ES-I3 (cell line): Measurements from ENCODE around the gene CEP85L.

Source experiments
- H3K36me3 ChIP-seq: 2 replicates; pipeline ENCODE4 v1.6.1; 2013; ENCODE audit warnings: mild to moderate bottlenecking, low read length, control low read depth, moderate library complexity; ENCODE audit not compliant: insufficient read depth
- H3K4me1 ChIP-seq: 2 replicates; pipeline ENCODE4 v1.6.1; 2013; ENCODE audit warnings: mild to moderate bottlenecking, control low read depth, low read length; ENCODE audit not compliant: insufficient read depth
- H3K9ac ChIP-seq: 2 replicates; pipeline ENCODE4 v1.6.1; 2013; ENCODE audit warnings: low read depth, mild to moderate bottlenecking, low read length, moderate library complexity
- H3K9me3 ChIP-seq: 2 replicates; pipeline ENCODE4 v1.6.1; 2013; ENCODE audit warnings: mild to moderate bottlenecking, low read length, moderate library complexity; ENCODE audit not compliant: control insufficient read depth, insufficient read depth

CEP85L gene

DNA sequence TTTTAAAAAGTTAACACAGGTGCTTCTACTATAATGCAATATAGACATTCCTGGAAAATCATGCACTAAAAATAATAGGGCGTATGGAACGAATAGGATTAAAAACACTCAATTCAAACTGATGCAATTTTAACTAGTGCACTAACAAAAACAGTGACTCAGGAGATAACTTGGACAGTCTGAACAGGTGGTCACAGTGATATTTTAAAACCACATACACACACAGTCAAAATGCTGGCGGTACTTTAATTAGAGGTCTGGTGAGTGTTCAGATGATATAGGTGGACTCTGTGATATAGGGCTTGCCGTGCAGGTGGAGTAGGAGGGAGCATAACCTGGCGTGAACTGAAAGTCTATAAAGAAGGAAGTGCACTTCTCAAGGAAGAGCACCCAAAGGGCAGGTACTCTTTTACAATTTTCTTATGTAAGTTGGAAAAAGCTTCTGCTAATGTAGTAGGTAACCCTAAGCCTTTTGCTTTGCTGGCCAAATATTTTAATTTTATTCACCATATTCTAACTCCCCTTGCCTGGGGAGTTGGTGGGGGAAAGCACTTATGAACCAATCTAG, 145.2 kb downstream of the CEP85L start:
- Histone ChIP-seq H3K9me3 (0 out of 2 replicates have a peak, but pooled peaks cover 3% of the 10 kb centered on the region), H3K36me3 (no peaks in the 10 kb centered on the region), H3K4me1 (no peaks in the 10 kb centered on the region), H3K9ac (no peak overlapping the region)

DNA sequence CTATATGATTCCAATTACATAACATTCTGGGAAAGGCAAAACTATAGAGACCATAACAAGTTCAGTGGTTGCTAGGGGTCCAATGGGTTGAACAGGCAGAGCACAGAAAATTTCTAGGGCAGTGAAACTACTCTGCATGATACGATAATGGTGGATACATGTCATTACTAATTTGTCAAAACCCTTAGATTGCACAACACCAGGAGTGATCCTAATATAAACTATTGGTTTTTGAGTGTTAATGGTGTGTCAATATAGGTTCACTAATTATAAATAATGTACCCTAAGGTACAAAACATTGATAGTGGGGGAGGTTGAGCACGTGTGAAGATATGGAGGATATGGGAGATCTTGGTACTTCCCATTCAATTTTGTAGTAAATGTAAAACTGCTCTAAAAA, 145.7 kb downstream of the CEP85L start:
- H3K9me3 ChIP-seq = 0 out of 2 replicates have a peak, but pooled peaks cover 3% of the 10 kb centered on the region
- no peaks in the 10 kb centered on the region for H3K36me3 ChIP-seq
- H3K4me1 ChIP-seq = no peaks in the 10 kb centered on the region
- no peak overlapping the region for H3K9ac ChIP-seq

DNA sequence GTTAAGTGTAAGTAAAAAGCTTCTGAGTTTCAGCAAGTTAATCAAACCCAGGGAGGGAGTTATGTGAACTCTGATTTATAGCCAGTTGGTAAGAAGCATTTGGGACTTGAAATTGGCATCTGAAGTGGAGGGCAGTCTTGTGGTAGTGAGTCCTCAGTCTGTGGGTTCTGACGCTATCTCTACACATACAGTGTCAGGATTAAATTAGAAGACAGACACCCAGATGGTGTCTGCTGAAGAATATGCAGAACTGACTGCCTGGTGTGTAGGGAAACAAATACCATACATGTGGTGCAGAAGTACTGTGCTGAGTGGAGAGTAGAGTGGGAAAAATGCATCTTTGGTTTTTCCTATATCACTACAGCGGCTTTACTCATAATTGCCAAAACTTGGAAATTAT, 146.8 kb downstream of the CEP85L start:
- Histone ChIP-seq H3K9me3 (0 out of 2 replicates have a peak, but pooled peaks cover 3% of the 10 kb centered on the region), H3K9ac (no peak overlapping the region), H3K36me3 (no peaks in the 10 kb centered on the region)

DNA sequence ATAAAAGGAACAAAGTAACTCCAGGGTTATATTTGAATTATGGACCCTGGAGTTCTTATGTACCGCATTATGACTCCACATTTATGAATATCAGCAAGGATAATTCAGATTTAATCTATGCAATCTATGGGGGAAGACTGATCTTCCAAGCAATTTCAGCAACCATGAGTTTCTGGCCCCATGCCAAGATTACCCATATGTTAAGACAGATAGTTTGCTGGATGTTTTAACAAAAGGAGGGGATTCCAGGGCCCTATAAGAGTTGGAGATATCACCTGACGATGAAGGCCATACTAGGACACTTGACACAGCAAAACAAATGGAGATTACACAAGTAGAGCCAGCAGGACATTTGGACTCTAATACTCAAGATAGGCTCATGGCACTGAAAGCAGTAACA, 149.2 kb downstream of the CEP85L start:
- 0 out of 2 replicates have a peak, but pooled peaks cover 3% of the 10 kb centered on the region for H3K9me3 ChIP-seq
- H3K9ac ChIP-seq = no peak overlapping the region
- no peaks in the 10 kb centered on the region for H3K4me1 ChIP-seq
- H3K36me3 ChIP-seq = no peaks in the 10 kb centered on the region; the same call in 1 of the 2 replicates

More for the DNA sequence above, 146.8 kb downstream of the CEP85L start:
- H3K4me1 ChIP-seq = no peaks in the 10 kb centered on the region

DNA sequence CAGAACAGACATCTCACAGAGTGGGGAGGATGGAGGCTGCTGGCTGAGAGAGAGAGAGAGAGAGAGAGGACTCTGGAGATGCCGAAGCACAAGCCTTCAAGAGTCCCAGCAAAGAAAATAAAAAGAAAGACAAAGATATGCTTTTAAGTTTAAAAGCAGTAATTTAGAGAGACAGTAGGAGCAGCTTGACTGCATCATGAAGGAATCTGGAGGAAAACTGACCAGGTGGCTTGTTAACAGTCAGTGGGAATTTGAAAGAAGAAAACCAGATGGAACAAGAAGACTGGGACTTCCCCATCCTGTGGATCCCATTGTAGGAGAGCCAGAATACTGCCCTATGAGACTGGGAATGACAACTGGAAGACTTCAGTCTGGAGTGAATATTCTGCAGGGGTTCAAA, 149.6 kb downstream of the CEP85L start:
- Histone ChIP-seq H3K9me3 (0 out of 2 replicates have a peak, but pooled peaks cover 3% of the 10 kb centered on the region), H3K4me1 (no peaks in the 10 kb centered on the region), H3K9ac (no peak overlapping the region), H3K36me3 (no peaks in the 10 kb centered on the region; the same call in 1 of the 2 replicates)

DNA sequence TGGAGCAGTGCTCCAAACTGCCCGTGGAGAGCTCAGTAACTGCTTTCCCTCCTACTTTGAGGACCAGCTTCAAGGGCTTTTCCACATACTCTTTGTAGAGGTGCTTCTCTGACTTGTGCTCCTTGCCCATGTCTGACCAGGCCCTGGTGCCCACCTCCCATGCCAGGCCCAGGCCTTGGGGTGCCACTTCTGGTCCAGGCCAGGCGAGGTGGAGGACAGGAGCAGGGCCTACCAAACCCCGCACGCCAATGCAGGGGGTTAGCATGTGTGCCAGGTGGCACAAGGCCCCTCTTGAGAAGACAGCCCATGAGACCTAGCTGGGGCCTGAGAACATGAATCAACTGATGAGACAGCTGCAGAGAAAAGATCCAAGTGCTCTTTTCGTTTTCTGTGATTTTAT, 150.3 kb downstream of the CEP85L start:
- Histone ChIP-seq H3K36me3 (no peaks in the 10 kb centered on the region; the same call in 1 of the 2 replicates), H3K9me3 (0 out of 2 replicates have a peak, but pooled peaks cover 3% of the 10 kb centered on the region), H3K4me1 (no peaks in the 10 kb centered on the region), H3K9ac (no peak overlapping the region)

DNA sequence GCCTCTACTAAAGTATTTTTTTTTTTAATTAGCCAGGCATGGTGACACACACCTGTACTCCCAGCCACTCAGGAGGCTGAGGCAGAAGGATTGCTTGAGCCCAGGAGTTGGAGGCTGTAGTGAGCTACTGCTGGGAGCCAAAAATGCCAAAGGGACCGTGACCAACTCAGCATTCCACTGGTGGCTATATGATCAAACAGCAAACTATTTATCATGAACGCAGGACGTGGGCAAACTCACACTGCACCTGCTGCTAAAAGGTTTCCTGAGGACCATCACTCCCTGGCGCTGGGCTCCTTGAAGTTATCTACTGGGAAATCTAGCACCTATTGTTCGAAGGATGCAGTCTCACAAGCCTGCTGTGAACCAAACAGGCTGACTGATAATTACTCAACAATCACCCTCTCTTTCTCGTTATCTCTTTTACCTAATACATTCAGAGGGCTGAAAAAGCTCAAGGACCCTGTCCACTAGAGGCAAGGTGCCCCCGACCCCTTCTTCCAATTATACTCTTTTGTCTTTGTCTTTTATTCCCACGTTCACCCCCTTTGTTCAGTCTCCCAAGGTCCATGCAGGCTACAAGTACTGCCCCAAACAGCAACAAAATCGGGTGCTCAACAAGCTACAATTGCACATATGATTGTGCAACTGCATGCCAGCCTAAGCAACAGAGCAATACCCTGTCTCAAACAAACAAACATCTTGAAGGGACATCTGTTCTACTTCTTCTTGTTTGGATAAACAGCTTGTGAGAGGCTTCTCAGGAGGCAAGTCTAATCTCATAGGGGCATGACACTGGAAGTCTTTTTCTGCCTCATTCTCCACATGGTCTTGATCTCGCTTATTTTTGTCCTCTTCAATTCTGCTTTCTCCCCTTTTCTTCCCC, 151.0 kb downstream of the CEP85L start:
- H3K36me3 ChIP-seq = no peaks in the 10 kb centered on the region; the same call in 1 of the 2 replicates
- H3K4me1 ChIP-seq = no peaks in the 10 kb centered on the region
- no peak overlapping the region for H3K9ac ChIP-seq
- 0 out of 2 replicates have a peak, but pooled peaks cover 3% of the 10 kb centered on the region for H3K9me3 ChIP-seq

DNA sequence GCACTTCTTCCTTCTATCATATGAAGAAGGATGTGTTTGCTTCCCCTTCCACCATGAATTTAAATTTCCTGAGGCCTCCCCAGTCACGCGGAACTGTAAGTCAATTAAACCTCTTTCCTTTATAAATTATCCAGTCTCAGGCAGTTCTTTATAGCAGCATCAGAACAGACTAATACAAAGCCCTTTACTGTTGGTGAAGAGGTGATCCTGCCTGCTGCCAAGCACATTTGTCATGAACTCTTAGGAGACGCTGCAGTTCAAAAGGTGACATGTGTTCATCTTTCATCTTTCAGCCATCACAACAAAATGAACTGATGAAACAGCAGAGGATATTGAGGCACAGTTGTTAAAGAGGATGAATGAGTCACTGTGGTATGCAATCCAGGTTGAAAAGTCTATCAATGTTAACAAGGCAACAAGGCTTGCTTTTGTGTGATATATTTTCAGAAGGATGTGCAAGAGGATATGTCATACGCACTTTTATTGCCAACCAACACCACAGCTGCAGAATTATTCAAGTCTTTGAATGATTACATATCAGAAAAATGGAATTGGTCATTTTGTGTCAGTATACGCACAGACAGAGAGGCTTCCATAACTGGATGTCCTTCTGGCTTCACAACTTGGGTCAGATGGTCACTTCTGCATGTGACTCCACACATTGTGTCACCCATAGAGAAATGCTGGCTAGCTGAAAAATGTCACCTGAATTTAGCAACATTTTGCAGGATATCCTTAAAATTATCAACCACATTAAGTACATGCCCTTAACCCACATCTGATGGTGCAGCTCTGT, 155.7 kb downstream of the CEP85L start:
- Histone ChIP-seq H3K36me3 (no peaks in the 10 kb centered on the region; the same call in 1 of the 2 replicates), H3K9me3 (no peaks in the 10 kb centered on the region), H3K4me1 (no peaks in the 10 kb centered on the region), H3K9ac (no peak overlapping the region)

DNA sequence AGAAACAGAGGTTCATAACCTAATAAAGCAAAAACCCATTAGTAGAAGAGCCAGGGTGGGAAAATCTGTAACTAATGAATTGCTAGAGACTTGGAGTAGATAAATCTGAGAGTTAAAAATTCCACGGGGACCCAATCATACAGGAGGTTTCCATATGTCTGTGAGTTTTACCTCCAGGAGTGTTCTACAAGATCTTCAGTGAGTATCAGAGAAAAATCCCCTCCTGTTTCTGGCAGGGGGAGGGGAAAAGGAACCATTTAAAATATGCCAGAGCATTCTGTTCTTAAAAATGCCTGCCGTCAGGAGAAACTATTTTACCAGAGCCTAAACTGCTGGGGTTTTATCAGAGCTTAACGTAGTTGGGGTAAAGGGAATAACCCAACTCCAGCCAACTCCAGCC, 157.3 kb downstream of the CEP85L start:
- H3K36me3 ChIP-seq = no peaks in the 10 kb centered on the region; the same call in 1 of the 2 replicates

DNA sequence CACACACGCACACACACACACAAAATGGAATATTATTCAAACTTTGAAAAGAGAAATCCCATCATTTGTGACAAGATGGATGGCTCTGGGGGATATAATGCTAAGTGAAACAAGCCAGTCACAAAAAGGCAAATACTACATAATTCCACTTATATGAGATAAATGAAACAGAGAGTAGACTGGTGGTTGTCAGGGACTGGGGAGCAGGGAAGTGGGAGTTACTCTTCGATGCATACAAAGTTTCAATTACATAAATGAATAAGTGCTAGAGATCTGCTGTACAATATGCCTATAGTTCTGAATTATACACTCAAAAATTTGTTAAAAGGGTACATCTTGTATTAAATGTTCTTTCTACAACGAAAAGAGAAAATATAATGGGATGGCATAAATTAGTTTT, 161.4 kb downstream of the CEP85L start:
- Histone ChIP-seq H3K36me3 (no peaks in the 10 kb centered on the region), H3K9me3 (no peaks in the 10 kb centered on the region), H3K9ac (no peak overlapping the region), H3K4me1 (no peaks in the 10 kb centered on the region)

More for the DNA sequence above, 157.3 kb downstream of the CEP85L start:
- H3K4me1 ChIP-seq = no peaks in the 10 kb centered on the region
- no peaks in the 10 kb centered on the region for H3K9me3 ChIP-seq
- H3K9ac ChIP-seq = no peak overlapping the region

DNA sequence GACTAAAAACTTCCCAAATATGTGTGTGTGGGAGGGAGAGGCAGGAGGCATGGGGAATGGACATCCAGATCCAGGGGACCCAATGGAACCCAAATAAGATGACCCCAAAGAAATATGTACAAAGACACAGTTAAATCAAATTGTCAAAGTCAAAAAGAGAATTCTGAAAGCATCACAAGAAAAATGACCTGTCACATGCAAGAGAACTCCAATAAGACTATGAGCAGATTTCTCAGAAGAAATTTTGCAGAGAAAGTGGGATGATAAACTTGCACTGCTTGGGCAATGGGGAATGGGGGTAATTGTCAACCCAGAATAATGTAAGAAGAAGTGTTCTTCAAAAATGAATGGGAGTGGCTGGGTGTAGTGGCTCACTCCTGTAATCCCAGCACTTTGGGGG, 162.8 kb downstream of the CEP85L start:
- no peaks in the 10 kb centered on the region for H3K4me1 ChIP-seq
- no peak overlapping the region for H3K9ac ChIP-seq
- no peaks in the 10 kb centered on the region for H3K9me3 ChIP-seq
- H3K36me3 ChIP-seq = no peaks in the 10 kb centered on the region

DNA sequence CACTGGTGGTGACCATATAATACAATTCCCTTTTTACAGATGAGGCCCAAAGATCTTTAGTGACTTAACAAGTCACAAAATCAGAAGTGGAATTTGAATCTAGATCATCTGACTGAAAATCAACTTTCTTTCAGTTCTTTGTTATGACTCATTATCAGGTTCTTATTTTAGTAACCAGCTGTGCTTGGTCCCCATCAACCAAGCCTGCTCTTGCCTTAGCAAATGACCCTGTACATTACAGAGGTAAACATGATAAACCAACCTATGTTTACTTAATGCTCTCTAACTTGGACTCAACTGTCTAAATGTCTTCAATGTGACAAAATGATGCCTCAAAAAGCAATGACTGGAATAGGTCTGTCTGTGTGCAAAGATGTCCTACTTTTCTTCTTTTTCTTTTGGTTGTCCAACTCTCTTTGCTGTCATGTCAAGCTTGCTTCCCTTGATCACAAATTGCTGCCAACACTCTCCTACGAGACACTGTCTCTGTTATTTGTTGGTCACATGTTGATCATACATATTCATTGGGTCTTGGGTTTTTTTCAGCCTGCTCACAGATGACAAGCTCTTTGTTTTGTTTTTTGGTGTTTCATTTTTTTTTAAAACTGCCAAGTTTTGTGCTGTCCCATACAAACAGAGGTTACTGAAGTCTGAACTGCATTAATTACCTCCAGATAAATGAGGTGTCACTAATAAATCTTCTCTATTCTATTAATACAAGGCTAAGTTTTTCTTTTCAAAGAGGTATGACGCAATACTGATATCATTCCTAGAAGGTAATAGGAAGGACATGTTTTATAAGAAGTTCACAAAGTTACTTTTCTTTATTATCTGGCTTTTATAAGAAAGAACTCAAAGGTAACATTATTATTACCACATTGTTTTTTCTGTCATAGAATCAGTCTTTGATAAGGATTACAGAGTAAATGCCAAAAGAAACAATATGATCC, 165.5 kb downstream of the CEP85L start:
- Histone ChIP-seq H3K4me1 (no peaks in the 10 kb centered on the region), H3K9me3 (no peaks in the 10 kb centered on the region), H3K36me3 (no peaks in the 10 kb centered on the region), H3K9ac (no peak overlapping the region)

DNA sequence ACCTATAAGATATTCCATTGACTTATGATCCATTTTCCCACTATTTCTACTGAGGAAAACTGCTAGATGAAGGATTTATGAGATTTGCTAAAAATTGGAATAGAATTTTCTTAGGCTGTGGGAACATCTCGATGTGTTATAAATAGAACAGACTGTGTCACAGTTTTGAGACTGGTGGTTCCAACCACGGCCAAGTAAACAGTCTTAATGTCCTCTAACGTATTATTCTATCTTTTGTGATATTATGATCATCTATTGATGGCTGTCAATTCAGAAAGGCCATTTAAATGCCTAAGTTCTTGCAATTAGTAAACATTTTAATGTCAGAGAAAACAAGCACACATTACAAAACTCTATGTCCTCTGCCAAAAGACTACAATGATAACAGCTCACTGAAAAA, 174.8 kb downstream of the CEP85L start:
- H3K36me3 ChIP-seq = no peaks in the 10 kb centered on the region
- no peaks in the 10 kb centered on the region for H3K9me3 ChIP-seq
- H3K4me1 ChIP-seq = no peaks in the 10 kb centered on the region
- no peak overlapping the region for H3K9ac ChIP-seq
